ENCODE results near the gene ADIPOQ.
"Not testable (repeated sequence)": the region's sequence is repeated elsewhere in the genome, so short reads cannot be mapped to it uniquely, and the experiment has no call there.

Gene ADIPOQ

DNA sequence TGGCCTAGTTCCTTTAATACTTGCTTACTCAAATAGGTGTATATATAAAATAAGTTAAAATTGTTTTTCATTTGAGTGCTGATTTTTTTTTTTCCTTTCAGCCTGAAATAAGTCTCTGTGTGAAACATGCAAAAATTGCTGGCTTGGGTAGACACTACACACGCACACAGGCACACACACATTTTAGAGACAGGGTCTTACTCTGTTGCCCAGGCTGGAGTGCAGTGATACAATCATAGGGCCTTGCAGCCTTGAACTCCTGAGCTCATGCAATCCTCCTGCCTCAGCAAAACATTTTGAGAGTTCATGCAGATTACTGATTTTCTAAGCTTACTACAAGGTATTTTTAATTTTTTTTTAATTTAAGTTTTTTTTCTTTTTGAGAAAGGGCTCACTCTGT lies 23.6 kb upstream of the ADIPOQ start:
- no peaks in the 10 kb centered on the region for H3K79me1 ChIP-seq (ENCODE audit: low read depth, low read length)
- DNase-seq (ENCODE audit: low spot score), result no peak
- no peak overlapping the region for H2AFZ ChIP-seq (ENCODE audit: low read length)
- no peak overlapping the region for H4K8ac ChIP-seq (ENCODE audit: low read depth, low read length)
- no peak overlapping the region for H4K91ac ChIP-seq (ENCODE audit: low read depth, low read length, poor library complexity)
- H3K4me2 ChIP-seq (ENCODE audit: insufficient read depth, low read length, poor library complexity, severe bottlenecking), result no peak overlapping the region
- no peak overlapping the region for H3K4me3 ChIP-seq (ENCODE audit: low read length in 2 of 2)
- no peaks in the 10 kb centered on the region for H3K36me3 ChIP-seq (replicated peaks in 1 of 2; ENCODE audit: control insufficient read depth in 2 of 2, insufficient read depth in 2 of 2, low read length in 2 of 2)
- H3K9me3 ChIP-seq (replicated peaks in 1 of 2; ENCODE audit: control insufficient read depth in 2 of 2, insufficient read depth in 1 of 2, low read depth in 1 of 2, low read length in 2 of 2), result no peaks in the 10 kb centered on the region
- peaks cover 0 to 12% (median 0%) of the 10 kb centered on the region in 3 experiments for H3K27me3 ChIP-seq (ENCODE audit: control insufficient read depth in 3 of 3, insufficient read depth in 3 of 3, low read depth in 1 of 3, low read length in 3 of 3)
- H2BK15ac ChIP-seq (ENCODE audit: low read length), result no peak overlapping the region
- no peak overlapping the region for H2BK12ac ChIP-seq (ENCODE audit: low read length)
- peaks cover 2 to 3% of the 10 kb centered on the region in 2 donors for H3K4me1 ChIP-seq (ENCODE audit: control insufficient read depth in 2 of 2, insufficient read depth in 1 of 2, low read depth in 1 of 2, low read length in 2 of 2)
- no CpG with 5 or more reads among the region's 1 CpG for WGBS, 2 donors (ENCODE audit: extremely low coverage in 2 of 2, insufficient read length in 2 of 2, insufficient replicate concordance in 1 of 2)
- H3K9ac ChIP-seq (ENCODE audit: low read depth, low read length, poor library complexity), result no peak overlapping the region
- H3K4ac ChIP-seq (ENCODE audit: low read length), result no peak overlapping the region
- no peak overlapping the region for H3K18ac ChIP-seq (ENCODE audit: low read length)
- no peak overlapping the region for H3K14ac ChIP-seq (ENCODE audit: low read length)
- H3K23ac ChIP-seq (ENCODE audit: low read depth, low read length, poor library complexity), result no peak overlapping the region
- no peak overlapping the region for H2BK120ac ChIP-seq (ENCODE audit: low read depth, low read length)
- no peak overlapping the region for H2AK5ac ChIP-seq (ENCODE audit: low read depth, low read length)
- H3K27ac ChIP-seq (replicated peaks; ENCODE audit: low read length), result no peak overlapping the region
- H2BK5ac ChIP-seq (ENCODE audit: low read length), result no peak overlapping the region

DNA sequence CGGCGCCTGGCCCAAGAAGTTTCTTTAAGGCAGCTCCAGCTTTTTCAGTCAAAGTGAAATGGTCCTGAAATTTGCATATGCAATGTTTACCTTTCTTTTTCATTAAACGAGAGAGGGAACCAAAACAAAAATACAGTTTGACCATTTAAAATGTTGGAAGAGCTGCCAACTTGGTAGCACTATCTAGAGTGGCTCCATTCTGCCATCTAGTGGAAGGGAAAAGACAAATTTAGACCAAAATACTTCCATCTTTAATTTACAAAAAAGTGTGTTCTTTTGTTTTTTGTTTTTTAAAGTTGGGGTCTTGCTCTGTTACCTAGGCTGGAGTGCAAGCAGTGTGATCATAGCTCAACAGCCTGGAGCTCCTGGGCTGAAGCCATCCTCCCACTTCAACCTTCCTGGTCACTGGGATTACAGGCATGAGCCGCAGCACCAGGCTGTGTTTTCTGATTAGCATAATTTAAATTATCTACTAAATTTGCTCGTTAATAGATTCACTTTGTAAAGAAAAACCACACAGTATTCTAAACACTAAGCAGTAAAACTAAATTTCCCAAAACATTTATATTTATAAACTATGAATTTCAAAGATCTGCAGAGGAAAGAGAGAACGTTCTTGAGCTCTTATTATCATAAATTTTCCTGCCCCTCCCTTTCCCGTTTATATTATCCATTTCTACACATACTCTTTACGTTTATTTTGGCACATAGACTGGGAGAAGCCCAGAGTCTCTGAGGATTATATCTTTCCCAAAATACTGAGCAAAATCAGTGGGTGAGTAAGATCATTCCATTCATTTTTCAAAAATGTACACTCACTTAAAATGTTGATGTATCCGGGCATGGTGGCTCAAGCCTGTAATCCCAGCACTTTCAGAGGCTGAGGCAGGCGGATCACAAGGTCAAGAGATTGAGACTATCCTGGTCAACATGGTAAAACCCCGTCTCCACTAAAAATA lies 20.8 kb upstream of the ADIPOQ start:
- WGBS, 2 donors (ENCODE audit: extremely low coverage in 2 of 2, insufficient read length in 2 of 2, insufficient replicate concordance in 1 of 2), result no CpG with 5 or more reads among the region's 11 CpGs
- Histone ChIP-seq H2BK15ac (ENCODE audit: low read length) (no peak overlapping the region), H3K79me1 (ENCODE audit: low read depth, low read length) (no peaks in the 10 kb centered on the region), H3K27ac (replicated peaks; ENCODE audit: low read length) (no peak overlapping the region), H3K14ac (ENCODE audit: low read length) (no peak overlapping the region), H3K23ac (ENCODE audit: low read depth, low read length, poor library complexity) (no peak overlapping the region), H4K8ac (ENCODE audit: low read depth, low read length) (no peak overlapping the region), H3K36me3 (replicated peaks in 1 of 2; ENCODE audit: control insufficient read depth in 2 of 2, insufficient read depth in 2 of 2, low read length in 2 of 2) (no peaks in the 10 kb centered on the region), H2BK120ac (ENCODE audit: low read depth, low read length) (no peak overlapping the region), H2BK5ac (ENCODE audit: low read length) (no peak overlapping the region), H3K18ac (ENCODE audit: low read length) (no peak overlapping the region), H3K4me1 (ENCODE audit: control insufficient read depth in 2 of 2, insufficient read depth in 1 of 2, low read depth in 1 of 2, low read length in 2 of 2) (peaks cover 15 to 26% of the 10 kb centered on the region in 2 donors), H3K27me3 (ENCODE audit: control insufficient read depth in 3 of 3, insufficient read depth in 3 of 3, low read depth in 1 of 3, low read length in 3 of 3) (peaks cover 2 to 39% (median 24%) of the 10 kb centered on the region in 3 experiments), H2AFZ (ENCODE audit: low read length) (peak overlapping the region; percentile 45), H4K91ac (ENCODE audit: low read depth, low read length, poor library complexity) (no peak overlapping the region), H2BK12ac (ENCODE audit: low read length) (no peak overlapping the region), H3K4me2 (ENCODE audit: insufficient read depth, low read length, poor library complexity, severe bottlenecking) (no peak overlapping the region), H3K9ac (ENCODE audit: low read depth, low read length, poor library complexity) (no peak overlapping the region), H3K4ac (ENCODE audit: low read length) (no peak overlapping the region), H3K4me3 (ENCODE audit: low read length in 2 of 2) (no peak overlapping the region), H2AK5ac (ENCODE audit: low read depth, low read length) (no peak overlapping the region), H3K9me3 (replicated peaks in 1 of 2; ENCODE audit: control insufficient read depth in 2 of 2, insufficient read depth in 1 of 2, low read depth in 1 of 2, low read length in 2 of 2) (no peaks in the 10 kb centered on the region)
- DNase-seq (ENCODE audit: low spot score), result no peak

DNA sequence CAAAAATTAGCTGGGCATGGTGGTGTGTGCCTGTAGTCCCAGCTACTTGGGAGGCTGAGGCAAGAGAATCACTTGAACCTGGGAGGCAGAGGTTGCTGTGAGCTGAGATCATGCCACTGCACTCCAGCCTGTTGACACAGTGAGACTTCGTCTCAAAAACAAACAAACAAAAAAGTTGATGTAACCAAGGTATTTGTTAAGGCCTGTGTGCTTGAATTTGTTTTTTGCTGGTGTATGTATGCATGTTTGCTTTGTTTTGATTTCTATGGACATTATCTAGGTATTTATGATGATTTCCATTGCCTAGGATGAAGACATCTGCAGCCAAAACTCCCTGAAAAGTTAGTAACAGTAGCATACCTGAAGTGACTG lies 20.1 kb upstream of the ADIPOQ start:
- H2AFZ ChIP-seq (ENCODE audit: low read length); H3K36me3 ChIP-seq (replicated peaks in 1 of 2; ENCODE audit: control insufficient read depth in 2 of 2, insufficient read depth in 2 of 2, low read length in 2 of 2); H3K9me3 ChIP-seq (replicated peaks in 1 of 2; ENCODE audit: control insufficient read depth in 2 of 2, insufficient read depth in 1 of 2, low read depth in 1 of 2, low read length in 2 of 2); H3K4me2 ChIP-seq (ENCODE audit: insufficient read depth, low read length, poor library complexity, severe bottlenecking); H3K4me3 ChIP-seq (ENCODE audit: low read length in 2 of 2); H2BK15ac ChIP-seq (ENCODE audit: low read length); H3K14ac ChIP-seq (ENCODE audit: low read length); H3K9ac ChIP-seq (ENCODE audit: low read depth, low read length, poor library complexity); H2BK5ac ChIP-seq (ENCODE audit: low read length); H3K18ac ChIP-seq (ENCODE audit: low read length); H2BK120ac ChIP-seq (ENCODE audit: low read depth, low read length); H4K8ac ChIP-seq (ENCODE audit: low read depth, low read length); H3K27ac ChIP-seq (replicated peaks; ENCODE audit: low read length); H3K23ac ChIP-seq (ENCODE audit: low read depth, low read length, poor library complexity); DNase-seq (ENCODE audit: low spot score); H3K4ac ChIP-seq (ENCODE audit: low read length); H4K91ac ChIP-seq (ENCODE audit: low read depth, low read length, poor library complexity); H2BK12ac ChIP-seq (ENCODE audit: low read length); H2AK5ac ChIP-seq (ENCODE audit: low read depth, low read length); H3K79me1 ChIP-seq (ENCODE audit: low read depth, low read length): not testable (repeated sequence)
- peaks cover 15 to 26% of the 10 kb centered on the region in 2 donors for H3K4me1 ChIP-seq (ENCODE audit: control insufficient read depth in 2 of 2, insufficient read depth in 1 of 2, low read depth in 1 of 2, low read length in 2 of 2)
- no CpG with 5 or more reads among the region's 1 CpG for WGBS, 2 donors (ENCODE audit: extremely low coverage in 2 of 2, insufficient read length in 2 of 2, insufficient replicate concordance in 1 of 2)
- H3K27me3 ChIP-seq (ENCODE audit: control insufficient read depth in 3 of 3, insufficient read depth in 3 of 3, low read depth in 1 of 3, low read length in 3 of 3), result peaks cover 2 to 38% (median 26%) of the 10 kb centered on the region in 3 experiments

DNA sequence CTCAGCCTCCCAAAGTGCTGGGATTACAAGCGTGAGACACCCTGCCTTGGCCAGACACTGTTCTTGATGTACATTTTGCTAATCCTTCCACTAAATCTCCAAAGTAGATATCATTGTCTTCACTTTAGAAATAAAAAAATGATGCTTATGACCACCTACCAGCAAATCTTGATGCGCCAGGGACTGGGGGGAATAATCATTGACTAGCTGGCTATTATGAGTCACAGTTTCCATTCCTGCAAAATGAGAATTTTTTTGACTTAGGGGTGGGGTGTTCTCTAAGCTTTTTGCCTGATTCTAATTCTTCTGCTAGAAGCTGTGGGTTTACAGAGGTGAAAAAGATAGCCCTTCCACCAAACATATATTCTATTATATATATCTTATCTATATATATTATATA lies 19.1 kb upstream of the ADIPOQ start:
- no peak overlapping the region for H2BK15ac ChIP-seq (ENCODE audit: low read length)
- H3K36me3 ChIP-seq (replicated peaks in 1 of 2; ENCODE audit: control insufficient read depth in 2 of 2, insufficient read depth in 2 of 2, low read length in 2 of 2), result no peaks in the 10 kb centered on the region
- no peak for DNase-seq (ENCODE audit: low spot score)
- H2BK120ac ChIP-seq (ENCODE audit: low read depth, low read length), result no peak overlapping the region
- no CpG with 5 or more reads among the region's 2 CpGs for WGBS, 2 donors (ENCODE audit: extremely low coverage in 2 of 2, insufficient read length in 2 of 2, insufficient replicate concordance in 1 of 2)
- H3K79me1 ChIP-seq (ENCODE audit: low read depth, low read length), result no peaks in the 10 kb centered on the region
- H2BK12ac ChIP-seq (ENCODE audit: low read length), result no peak overlapping the region
- H3K9ac ChIP-seq (ENCODE audit: low read depth, low read length, poor library complexity), result no peak overlapping the region
- H3K27me3 ChIP-seq (ENCODE audit: control insufficient read depth in 3 of 3, insufficient read depth in 3 of 3, low read depth in 1 of 3, low read length in 3 of 3), result peaks cover 3 to 37% (median 33%) of the 10 kb centered on the region in 3 experiments
- no peak overlapping the region for H2AFZ ChIP-seq (ENCODE audit: low read length)
- H3K23ac ChIP-seq (ENCODE audit: low read depth, low read length, poor library complexity), result no peak overlapping the region
- H3K4me2 ChIP-seq (ENCODE audit: insufficient read depth, low read length, poor library complexity, severe bottlenecking), result no peak overlapping the region
- no peaks in the 10 kb centered on the region for H3K9me3 ChIP-seq (replicated peaks in 1 of 2; ENCODE audit: control insufficient read depth in 2 of 2, insufficient read depth in 1 of 2, low read depth in 1 of 2, low read length in 2 of 2)
- no peak overlapping the region for H2BK5ac ChIP-seq (ENCODE audit: low read length)
- no peak overlapping the region for H4K8ac ChIP-seq (ENCODE audit: low read depth, low read length)
- H3K4ac ChIP-seq (ENCODE audit: low read length), result no peak overlapping the region
- no peak overlapping the region for H2AK5ac ChIP-seq (ENCODE audit: low read depth, low read length)
- H3K14ac ChIP-seq (ENCODE audit: low read length), result no peak overlapping the region
- no peak overlapping the region for H3K27ac ChIP-seq (replicated peaks; ENCODE audit: low read length)
- H3K4me1 ChIP-seq (ENCODE audit: control insufficient read depth in 2 of 2, insufficient read depth in 1 of 2, low read depth in 1 of 2, low read length in 2 of 2), result peaks cover 15 to 27% of the 10 kb centered on the region in 2 donors
- H4K91ac ChIP-seq (ENCODE audit: low read depth, low read length, poor library complexity), result no peak overlapping the region
- no peak overlapping the region for H3K18ac ChIP-seq (ENCODE audit: low read length)
- no peak overlapping the region for H3K4me3 ChIP-seq (ENCODE audit: low read length in 2 of 2)

All from neuronal stem cell (in vitro differentiated cells).